LNCAP (cell line): ENCODE data around the gene MAFB.

Experiments
- TF ChIP-seq, protein P1 (sequence below): fragments of 450-650 bp; IDR thresholded peaks from 2 replicates; pipeline ENCODE4 v1.5.1; 2017; ENCODE audit warnings: mild to moderate bottlenecking

Gene MAFB

DNA sequence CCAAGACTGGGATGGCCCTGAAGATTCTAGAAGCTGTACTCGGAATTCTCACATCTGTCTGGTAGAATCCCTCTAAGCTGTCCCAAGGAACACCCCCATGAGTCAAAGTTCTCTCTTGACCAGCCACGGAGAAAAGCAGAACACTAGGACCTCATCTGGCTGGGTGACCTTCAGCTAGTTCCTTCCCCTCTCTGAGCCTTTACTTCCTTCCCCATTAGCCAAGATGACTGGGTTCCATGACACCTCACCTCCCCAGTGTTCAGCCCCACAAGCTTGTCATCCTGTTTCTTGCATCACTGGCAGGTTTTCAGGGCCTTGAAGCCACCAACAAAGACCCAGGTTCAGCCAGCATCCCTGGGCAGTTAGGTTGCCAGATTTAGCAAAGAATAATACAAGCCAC is 47.8 kb downstream of the MAFB start:
- TF ChIP-seq, protein P1, sequence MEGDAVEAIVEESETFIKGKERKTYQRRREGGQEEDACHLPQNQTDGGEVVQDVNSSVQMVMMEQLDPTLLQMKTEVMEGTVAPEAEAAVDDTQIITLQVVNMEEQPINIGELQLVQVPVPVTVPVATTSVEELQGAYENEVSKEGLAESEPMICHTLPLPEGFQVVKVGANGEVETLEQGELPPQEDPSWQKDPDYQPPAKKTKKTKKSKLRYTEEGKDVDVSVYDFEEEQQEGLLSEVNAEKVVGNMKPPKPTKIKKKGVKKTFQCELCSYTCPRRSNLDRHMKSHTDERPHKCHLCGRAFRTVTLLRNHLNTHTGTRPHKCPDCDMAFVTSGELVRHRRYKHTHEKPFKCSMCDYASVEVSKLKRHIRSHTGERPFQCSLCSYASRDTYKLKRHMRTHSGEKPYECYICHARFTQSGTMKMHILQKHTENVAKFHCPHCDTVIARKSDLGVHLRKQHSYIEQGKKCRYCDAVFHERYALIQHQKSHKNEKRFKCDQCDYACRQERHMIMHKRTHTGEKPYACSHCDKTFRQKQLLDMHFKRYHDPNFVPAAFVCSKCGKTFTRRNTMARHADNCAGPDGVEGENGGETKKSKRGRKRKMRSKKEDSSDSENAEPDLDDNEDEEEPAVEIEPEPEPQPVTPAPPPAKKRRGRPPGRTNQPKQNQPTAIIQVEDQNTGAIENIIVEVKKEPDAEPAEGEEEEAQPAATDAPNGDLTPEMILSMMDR, result no peak

DNA sequence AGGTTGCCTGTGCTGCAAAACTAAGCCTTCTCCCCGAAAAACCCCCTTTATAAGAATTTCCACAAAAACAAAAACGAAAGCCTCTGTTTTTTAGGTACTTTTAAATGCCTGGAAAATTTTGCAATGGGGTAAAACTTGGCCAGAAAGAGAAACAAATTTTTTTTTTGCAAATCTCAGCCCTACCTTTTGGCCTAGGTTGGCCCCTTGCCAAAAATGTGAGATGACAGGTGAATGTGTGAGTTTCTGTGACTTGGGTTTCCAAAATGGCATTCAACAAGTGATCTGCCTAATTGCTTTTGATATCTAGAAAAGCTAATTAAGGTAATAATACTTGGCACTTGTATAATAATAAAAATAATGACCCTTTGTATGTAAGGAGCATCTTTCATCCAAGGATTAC is 48.4 kb downstream of the MAFB start:
- TF ChIP-seq, protein P1, result no peak

DNA sequence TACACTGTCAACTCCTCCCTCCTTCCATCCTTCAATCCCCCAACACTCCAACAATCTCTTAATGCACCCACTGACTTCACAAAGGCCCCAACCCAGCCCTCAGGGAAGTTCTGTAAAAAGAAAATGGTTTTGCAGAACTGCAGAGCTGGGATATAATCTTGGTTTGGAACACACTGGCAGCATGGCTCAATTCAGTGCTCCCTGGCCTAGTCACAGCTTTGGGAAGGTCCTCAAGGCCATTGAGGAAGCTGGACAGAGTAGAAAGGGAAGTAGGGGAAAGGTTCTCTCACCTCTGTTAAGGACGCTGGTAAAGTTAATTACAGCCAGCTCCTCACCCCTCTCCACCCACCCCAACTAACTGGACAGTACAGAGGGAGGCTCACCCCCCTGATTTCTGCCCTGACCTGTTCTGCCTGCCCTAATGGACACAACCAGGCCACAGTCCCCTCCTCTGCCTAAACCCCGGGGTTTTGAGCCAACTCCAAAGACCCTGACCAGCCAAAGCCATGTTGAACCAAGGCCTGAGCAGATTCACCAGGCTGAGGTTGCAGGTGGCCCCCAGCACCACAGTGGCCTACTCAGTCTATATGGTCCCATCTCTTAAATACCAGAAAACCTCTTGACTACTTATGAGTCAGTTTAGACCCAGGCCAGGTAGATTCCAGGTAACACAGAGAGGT is 49.2 kb downstream of the MAFB start:
- TF ChIP-seq, protein P1, result no peak

DNA sequence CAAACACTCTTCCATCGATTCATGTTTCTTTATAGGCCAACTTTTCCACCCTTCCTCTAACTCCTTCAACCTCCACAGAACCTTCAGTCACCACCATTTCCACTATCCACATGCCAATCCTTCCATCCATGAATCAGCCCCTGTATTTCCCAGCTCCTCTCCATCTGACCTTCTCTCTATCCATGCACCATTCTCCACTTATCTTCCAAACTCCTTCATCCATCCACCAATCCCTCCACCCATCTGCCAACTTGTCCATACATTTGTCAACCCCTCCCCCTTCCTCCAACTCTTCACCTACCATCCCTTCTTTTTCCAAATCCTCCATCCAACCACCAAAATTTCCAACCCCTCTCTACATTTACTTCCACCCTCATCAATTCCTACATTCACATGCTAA is 49.9 kb downstream of the MAFB start:
- TF ChIP-seq, protein P1, result no peak

DNA sequence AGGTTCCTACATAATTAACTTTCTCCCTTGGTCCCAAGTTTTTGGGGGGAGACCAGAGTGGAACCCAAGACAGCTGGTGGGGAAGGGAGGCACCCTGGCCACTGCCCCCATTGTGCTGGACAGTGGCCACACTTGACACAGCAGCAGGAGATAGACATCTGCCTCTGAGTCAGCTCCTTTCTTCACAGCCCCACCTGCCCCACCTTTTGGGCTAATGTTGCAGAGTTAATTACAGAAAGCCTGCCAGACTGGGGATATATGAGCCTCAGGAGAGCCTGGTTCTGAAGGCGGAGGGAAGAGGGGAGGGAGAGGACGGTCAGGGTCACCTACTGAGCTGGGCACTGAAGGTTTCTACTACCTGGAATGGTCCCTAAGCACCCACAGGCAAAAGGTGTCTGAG is 50.6 kb downstream of the MAFB start:
- TF ChIP-seq, protein P1, result no peak

DNA sequence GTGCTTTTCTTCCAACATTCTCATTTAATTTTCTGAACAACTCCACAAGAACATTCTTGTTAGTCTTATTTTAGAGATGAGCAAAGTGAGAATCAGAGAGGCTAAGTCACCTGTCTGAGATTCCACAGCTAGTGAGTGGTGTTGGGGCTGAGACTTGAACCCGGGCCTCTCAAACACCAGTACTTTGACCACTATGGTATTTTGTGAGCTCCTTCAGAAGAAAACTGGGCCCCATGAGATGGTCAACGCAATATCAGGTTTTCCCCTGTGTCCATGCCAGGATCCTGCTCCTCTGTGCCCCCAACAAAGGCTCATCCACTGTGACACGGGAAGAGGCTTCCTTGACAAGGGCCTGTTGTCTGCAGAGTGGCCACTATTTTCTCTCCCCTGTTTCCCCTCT is 51.9 kb downstream of the MAFB start:
- TF ChIP-seq, protein P1, result no peak

DNA sequence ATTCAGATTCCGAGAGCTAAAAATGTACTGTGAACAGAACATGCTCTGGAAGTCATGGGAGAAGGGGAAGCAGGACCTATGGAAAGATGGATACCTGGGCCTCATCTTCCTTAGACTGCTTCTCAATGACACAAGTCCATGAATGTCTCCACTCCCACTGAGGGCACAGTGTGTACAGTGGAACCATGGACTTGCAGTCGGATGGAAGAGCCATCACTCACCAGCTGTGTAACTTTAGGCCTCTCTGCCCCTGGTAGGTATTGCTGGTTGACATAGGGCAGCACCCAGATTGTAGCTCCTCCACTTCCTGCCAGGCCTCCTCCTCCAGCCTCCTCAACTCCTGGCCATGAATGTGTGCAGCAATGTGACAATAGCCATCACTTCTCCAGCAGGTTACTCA is 52.5 kb downstream of the MAFB start:
- TF ChIP-seq, protein P1, result no peak

DNA sequence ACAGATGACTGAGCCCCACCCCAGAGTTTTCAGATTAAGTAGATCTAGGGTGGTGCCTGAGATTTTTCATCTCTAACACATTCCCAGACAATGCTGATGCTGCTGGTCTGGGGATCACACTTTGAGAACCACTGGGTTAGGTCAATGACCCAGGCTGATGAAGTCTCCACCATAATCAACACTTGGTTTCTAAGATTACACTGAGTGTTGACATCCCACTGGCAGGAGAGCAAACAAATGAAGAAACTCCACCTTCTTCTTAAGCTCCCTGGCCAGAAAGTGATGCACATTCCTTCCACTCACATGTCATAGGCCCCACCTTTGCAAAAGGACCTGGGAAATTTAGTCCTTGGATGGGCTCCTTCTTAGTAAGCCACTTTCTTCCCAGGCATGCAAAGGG is 53.1 kb downstream of the MAFB start:
- TF ChIP-seq, protein P1, result no peak
